GM18858 (cell line): ENCODE data around the gene CDK17.
"Not testable (repeated sequence)": the region's sequence is repeated elsewhere in the genome, so short reads cannot be mapped to it uniquely, and the experiment has no call there.

Experiments
- ATAC-seq: cut with Tn5 transposase; IDR thresholded peaks from one replicate; pipeline ENCODE4 v1.9.1; 2021; ENCODE audit not compliant: unreplicated experiment

Gene CDK17

DNA sequence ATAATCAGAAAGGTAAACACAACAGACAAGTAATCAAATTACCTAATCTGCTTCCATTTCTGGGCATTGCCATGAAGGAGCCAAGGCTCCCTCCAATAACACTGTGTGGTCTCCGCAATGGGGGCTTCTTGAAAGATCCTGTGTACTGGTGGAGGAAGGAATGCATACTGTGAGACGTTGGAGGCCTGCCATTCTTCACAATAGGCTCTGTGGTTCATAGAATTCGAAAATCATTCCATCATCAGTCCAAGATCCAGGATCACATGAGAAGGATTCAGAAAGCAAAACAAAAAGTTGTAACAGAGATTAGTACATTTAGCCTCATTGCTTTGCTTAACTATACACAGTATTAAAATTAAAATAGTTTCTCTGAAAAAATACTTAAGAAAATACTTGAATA lies 76.3 kb downstream of the CDK17 start:
- ATAC-seq: no peak

DNA sequence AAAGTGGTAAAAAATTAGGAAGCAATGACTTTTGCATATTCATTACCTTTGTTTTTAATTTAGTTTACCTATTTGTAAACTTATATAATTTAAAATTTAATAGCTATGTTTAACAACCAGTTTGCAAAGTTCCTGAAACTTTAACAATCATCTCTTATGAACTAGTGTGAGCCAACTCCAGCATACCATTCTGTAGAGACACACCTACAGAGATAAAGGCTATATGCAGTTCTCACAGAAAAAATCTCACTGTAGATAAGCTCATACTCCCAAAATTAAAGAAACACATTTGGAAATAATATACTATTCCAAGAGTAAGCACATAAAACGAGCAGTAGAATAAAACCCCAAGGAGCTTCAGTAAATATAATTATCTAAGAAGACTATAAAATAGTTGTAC lies 77.5 kb downstream of the CDK17 start:
- ATAC-seq: no peak

- ATAC-seq: no peak
Observed at GRCh38 chr12:96321941-96322340, 78.3 kb downstream of the CDK17 start.

- ATAC-seq: not testable (repeated sequence)
Observed at GRCh38 chr12:96317801-96318200, 82.4 kb downstream of the CDK17 start.

GRCh38 chr12:96315741-96316481 lies 84.3 kb downstream of the CDK17 start:
- ATAC-seq: not testable (repeated sequence)

DNA sequence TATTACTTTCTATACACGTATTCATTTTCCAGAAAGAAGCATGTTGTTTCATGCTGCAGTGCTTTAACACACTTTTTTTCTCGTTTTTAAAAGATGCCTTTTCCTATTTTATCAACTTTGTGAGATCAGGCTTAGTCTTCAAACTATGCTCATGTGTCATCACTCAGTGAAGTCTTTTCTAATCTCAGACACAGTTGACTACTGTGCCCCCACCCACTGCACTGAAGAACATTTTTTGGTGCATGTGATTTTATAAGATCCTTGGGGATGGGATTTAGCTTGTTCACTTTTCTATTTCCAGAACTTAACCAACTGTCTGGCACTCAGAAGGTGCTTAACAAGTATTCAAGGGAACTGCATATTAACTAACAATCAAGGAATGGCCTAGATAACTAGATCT lies 85.5 kb downstream of the CDK17 start:
- no peak for ATAC-seq

DNA sequence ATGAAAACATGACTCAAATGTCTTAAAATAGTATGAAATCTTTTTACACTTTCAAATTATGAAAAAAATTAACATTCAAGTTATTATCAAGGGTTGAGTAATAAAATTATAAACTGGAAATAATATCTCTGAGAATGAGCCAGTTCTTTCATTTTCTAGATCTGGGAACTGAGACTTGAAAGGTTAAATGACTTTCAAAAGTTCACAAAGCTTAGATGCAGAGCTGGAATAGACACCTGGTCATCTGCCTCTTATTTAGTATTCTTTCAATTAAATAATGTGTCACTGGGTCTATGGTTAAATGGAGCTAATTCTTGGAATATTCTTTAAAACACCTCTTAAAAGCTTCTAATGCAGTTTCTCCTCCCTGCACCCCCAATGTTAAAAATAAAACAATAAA lies 86.6 kb downstream of the CDK17 start:
- ATAC-seq: no peak

DNA sequence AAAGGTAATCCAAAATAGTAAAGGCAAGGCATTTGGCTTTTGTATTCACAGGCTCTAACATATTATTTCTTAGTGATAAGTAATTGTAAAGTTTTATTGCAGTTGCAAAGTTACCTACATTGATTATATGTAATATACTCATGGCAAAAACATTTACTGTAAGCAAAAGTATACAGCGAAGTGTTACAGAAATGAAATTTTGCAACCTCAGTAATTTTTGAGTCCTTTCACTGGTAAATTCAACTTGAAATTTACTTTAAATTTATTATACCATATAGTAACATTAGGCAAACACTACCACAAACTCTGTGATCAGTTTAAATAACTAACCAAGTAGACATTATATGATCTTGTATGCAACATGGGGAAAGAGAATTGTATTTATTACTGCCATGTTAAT lies 89.0 kb downstream of the CDK17 start:
- ATAC-seq: no peak

- ATAC-seq: no peak
Observed at GRCh38 chr12:96310067-96310466, 90.2 kb downstream of the CDK17 start.

DNA sequence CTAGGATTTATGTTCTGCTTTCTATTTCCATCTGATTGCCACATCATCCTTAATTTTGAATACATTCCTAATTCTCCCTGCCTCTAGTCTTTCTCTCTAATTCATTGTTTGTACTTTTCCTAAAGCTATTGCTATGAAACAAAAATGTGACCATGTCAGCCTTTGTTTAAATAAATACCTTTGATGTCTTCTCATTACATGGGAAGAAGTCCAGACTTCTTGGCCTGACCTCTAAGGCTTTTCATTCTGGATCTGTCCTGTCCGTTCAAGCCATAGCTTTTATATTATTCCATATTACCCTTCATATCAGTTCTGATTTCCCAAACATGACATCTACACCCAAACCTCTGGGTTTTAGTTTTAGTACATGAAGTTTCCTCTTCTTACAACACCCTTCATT lies 91.4 kb downstream of the CDK17 start:
- no peak for ATAC-seq

- no peak for ATAC-seq
Observed at GRCh38 chr12:96305665-96306064, 94.6 kb downstream of the CDK17 start.

DNA sequence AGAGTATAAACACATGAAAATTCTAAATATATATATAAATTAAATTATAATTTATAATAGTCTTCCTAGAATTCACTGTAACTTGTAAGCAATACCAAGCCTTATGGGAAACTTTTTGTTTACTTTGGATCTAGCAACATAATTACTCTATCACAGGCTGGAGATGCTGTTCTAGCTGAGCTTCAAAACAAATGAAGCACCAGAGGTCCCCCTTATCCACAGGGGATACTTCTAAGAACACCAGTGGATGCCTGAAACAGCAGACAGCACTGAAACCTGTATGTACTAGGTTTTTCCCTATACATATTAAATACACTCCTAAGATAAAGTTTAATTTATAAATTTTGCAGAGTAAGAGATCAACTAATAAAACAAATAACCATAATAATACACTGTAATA lies 96.6 kb downstream of the CDK17 start:
- no peak for ATAC-seq

- ATAC-seq: no peak
Observed at GRCh38 chr12:96302687-96303310, 97.4 kb downstream of the CDK17 start.

- no peak for ATAC-seq
Observed at GRCh38 chr12:96301732-96302131, 98.5 kb downstream of the CDK17 start.

DNA sequence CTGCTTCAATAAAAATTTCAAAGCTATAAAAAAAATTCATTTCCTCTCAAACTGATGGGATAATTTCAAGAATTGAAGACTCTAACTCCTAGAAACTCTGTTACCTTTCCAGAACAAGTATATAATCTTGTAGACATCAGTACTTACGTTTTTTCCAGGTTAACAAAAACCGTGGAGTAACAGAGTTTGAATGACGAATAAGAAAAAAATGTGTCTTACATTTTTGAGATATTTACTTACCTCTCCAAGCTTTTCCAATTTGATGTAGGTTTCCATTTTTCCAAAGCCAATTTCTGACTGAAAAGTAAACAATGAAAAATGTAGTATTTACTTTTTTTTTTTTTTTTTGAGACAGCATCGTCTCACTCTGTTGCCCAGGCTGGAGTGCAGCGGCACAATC lies 100.2 kb downstream of the CDK17 start:
- no peak for ATAC-seq

GRCh38 chr12:96297504-96297903 lies 102.7 kb downstream of the CDK17 start:
- no peak for ATAC-seq

DNA sequence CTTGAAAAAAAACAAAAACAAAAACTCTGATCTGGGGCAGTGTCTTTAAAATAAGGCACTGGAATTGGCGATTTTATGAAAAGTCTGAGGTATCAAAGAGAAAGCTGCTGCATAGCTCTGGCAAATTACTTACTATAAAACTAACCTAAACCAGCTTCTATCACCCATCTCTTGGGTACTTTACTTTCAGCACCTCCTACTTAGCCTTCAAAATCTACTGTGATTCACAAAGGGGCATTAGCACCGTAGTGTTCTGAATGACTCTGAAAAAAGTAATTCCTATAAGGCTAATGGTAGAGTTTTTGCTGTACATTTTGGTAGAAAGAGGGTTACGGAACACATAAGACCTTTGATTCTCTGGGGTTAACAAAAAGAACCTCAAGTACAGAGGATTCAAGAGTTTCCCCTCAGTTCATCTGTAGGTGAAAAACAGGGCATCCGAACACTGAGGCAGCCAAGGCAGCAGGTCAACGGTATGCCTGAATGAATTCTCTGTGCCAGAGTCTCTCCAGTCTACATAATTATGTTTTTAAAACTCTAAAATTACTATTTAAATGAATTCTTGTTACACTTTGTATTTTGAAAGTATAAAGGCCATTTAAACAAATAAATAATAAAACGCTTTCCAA lies 104.6 kb downstream of the CDK17 start:
- no peak for ATAC-seq

DNA sequence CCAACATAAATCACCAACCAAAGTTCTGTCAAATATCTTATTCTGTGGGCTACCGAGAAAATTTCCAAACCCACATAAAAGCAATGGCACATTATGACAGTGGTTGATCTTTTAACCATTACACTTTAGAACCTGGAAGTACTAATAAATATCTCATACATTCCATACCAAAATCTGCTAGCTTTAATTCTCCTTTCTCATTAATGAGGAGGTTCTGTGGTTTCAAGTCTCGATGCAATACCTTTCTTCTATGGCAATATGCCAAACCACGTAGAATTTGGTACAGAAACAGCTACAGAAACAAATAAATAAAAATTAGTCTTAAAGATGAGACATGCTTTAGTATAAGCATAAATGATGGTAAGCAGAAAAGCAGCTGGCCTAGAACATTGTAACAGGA lies 105.4 kb downstream of the CDK17 start:
- ATAC-seq: no peak

GRCh38 chr12:96293093-96293492 lies 107.1 kb downstream of the CDK17 start:
- no peak for ATAC-seq

DNA sequence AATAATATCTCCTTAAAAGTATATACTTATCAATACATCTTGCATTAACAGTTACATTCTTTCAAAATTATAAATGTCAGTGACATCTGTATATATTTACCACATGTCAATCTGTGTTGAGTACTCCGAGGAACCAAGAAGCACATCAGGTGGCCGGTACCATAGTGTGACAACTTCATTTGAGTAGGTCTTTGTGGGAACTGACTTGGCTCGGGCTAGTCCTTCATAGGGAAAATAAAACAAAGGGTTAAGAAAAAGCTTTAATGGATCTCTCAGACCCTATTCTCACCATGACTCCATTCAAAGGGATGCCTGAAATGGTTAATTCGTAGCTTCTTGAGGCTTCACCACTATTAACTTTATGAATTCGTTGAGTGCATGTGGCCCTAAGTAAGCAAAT lies 111.2 kb downstream of the CDK17 start:
- ATAC-seq: no peak

DNA sequence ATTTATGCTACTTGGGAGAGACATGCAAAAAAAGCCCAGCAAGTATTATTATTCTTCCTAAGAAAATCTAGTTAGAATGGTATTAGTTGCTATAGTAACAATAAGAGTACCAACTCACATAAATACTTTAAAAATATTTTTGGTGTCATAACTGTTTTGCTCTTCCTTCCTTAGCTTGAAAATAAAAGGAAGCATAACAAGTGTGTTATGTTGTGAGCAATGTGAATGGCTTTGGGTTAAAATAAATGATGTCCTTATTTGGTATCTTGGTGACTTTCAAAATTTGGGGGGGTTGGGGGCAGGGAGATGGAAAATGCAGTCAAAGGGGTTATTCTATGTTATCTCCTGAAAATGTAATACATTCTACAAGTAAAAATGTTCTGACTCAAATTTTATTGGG lies 115.1 kb downstream of the CDK17 start:
- ATAC-seq: no peak

DNA sequence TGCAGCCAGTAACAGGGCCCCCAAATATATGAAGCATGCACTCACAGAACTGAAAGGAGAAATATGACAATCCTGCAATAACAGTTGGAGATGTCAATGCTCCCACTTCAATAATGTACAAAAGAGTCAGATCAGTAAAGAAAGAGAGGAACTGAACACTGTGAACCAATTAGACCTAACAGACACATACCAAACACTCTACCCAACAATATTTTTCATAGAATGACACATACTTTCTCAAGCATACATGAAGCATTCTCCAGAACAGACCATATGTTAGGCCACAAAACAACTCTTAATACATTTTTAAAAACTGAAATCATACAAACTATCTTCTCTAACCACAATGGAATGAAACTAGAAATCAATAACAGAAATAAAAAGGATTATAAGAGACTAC lies 125.9 kb downstream of the CDK17 start:
- ATAC-seq: peak; percentile 81
